GM19328 (cell line): ENCODE measurements around the gene DARS2.
"Not testable (repeated sequence)": the region's sequence is repeated elsewhere in the genome, so short reads cannot be mapped to it uniquely, and the experiment has no call there.

Source experiments
- ATAC-seq: cut with Tn5 transposase; IDR thresholded peaks from one replicate; pipeline ENCODE4 v1.9.1; 2021; ENCODE audit warnings: mild to moderate bottlenecking, moderate library complexity; ENCODE audit not compliant: unreplicated experiment

Gene DARS2

GRCh38 chr1:173860065-173860464 lies 35.6 kb downstream of the DARS2 start:
- no peak for ATAC-seq

- no peak for ATAC-seq
Measured at GRCh38 chr1:173861731-173862145, 37.3 kb downstream of the DARS2 start.

DNA sequence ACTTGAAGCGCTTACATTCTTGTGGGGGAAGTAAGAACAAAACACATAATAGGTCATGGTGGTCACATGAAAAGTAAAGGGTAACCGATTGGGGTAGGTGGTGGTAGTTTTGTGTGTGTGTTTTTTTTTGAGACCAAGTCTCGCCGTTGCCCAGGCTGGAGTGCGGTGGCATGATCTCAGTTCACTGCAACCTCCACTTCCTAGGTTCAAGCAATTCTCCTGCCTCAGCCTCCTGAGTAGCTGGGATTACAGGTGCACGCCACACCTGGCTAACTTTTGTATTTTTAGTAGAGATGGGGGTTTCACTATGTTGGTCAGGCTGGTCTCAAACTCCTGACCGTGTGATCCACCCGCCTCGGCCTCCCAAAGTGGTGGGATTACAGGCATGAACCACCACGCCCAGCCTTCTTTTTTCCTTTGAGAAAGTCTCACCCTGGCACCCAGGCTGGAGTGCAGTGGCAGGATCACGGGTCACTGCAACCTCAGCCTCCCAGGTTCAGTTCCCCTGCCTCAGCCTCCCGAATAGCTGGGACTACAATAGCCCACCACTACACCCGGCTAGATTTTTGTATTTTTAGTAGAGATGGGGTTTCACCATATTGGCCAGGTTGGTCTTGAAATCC lies 37.8 kb downstream of the DARS2 start:
- ATAC-seq, result not testable (repeated sequence)

GRCh38 chr1:173862769-173863223 lies 38.3 kb downstream of the DARS2 start:
- no peak for ATAC-seq

DNA sequence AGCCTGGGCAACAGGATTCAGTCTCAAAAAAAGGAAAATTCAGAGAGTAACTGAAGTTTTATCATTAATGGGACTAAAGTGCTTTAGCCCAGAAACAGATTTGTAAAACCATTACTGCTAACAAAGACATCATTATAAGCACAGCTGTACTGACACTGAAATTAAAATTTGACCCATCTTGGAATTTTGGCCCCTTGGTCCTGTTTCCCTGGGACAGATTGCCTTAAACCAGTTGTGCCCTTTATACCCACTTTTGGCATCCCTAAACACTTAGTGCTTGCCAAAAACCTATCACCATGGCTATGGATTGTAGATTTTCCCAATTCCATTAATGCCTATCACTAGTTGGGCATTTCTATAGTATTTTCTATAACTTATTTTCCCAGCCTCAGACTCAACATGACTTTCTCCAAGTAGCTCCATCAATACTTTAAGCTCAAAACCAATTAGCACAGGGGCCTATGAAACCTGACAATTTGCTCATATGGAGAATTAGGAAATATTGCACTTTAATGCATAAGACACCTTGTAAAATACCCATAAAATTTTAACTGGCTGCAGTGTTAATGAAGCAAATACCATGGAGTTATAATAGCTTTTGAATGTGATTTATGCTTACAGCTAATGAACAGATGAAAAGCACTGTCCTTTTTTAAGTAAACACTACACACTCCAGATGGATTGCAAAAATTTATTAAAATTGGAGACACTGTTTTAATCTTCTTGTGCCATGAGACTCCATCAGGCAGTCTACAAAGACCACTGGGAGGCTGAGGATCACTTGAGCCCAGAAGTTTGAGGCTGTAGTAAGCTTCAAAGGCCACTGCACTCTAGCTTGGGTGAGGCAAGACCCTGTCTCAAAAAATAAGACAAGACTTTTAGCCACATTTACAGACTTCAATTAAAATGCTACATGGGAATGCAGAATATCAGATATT lies 39.0 kb downstream of the DARS2 start:
- ATAC-seq, result no peak

- no peak for ATAC-seq
Measured at GRCh38 chr1:173864179-173864867, 39.9 kb downstream of the DARS2 start.

GRCh38 chr1:173865468-173866164 lies 41.1 kb downstream of the DARS2 start:
- ATAC-seq, result no peak

- no peak for ATAC-seq
Measured at GRCh38 chr1:173866413-173867115, 42.1 kb downstream of the DARS2 start.

GRCh38 chr1:173867141-173867752 lies 42.8 kb downstream of the DARS2 start:
- ATAC-seq, result no peak

GRCh38 chr1:173867753-173868265 lies 43.3 kb downstream of the DARS2 start, which contains the start of gene GAS5:
Gene GAS5 (minus strand): TSS chr1:173867989.
- ATAC-seq, result peak; percentile 83

GRCh38 chr1:173868266-173869020 lies 44.0 kb downstream of the DARS2 start, which contains the start of gene ZBTB37:
Gene ZBTB37 (plus strand): TSS chr1:173868380. CDS start chr1:173870226, 1,846 bp downstream.
- peak; percentile 53 for ATAC-seq

GRCh38 chr1:173869021-173869359 lies 44.5 kb downstream of the DARS2 start:
- no peak for ATAC-seq

DNA sequence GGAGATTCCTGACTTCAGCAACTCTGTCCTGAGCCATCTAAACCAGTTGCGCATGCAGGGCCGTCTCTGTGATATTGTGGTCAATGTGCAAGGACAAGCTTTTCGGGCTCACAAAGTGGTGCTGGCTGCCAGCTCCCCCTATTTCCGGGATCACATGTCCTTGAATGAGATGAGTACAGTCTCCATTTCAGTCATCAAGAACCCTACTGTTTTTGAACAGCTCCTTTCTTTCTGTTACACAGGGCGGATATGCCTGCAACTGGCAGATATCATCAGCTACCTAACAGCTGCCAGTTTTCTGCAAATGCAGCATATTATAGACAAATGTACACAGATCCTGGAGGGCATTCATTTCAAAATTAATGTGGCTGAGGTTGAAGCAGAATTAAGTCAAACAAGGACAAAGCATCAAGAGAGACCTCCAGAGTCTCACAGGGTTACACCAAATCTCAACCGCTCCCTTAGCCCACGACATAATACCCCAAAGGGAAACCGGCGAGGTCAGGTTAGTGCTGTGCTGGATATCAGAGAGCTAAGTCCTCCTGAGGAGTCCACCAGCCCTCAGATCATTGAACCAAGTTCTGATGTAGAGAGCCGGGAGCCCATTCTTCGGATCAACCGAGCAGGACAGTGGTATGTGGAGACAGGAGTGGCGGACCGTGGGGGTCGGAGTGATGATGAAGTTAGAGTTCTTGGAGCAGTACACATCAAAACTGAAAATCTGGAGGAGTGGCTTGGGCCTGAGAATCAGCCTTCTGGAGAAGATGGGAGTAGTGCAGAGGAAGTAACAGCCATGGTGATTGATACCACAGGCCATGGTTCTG lies 46.0 kb downstream of the DARS2 start:
- no peak for ATAC-seq

DNA sequence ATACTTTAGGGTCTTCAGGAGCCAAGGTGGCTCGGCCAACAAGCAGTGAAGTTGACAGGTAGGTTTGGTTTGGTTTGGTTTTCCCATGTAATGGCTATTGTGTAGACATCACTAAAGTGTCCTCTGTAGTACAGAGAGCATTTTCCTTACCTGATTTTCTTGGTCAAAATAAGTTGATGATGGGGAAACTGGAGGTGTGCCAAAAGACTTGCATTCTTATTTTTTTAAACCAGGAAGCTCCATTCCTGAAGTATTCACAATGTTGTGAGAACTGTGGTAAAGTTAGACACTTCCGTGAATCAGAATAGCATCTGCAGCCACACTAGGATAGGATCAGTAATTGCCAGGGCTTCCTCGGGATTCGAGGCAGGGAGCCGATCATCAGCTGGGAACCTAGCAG lies 46.6 kb downstream of the DARS2 start:
- no peak for ATAC-seq

- ATAC-seq, result no peak
Measured at GRCh38 chr1:173871500-173871899, 47.0 kb downstream of the DARS2 start.

DNA sequence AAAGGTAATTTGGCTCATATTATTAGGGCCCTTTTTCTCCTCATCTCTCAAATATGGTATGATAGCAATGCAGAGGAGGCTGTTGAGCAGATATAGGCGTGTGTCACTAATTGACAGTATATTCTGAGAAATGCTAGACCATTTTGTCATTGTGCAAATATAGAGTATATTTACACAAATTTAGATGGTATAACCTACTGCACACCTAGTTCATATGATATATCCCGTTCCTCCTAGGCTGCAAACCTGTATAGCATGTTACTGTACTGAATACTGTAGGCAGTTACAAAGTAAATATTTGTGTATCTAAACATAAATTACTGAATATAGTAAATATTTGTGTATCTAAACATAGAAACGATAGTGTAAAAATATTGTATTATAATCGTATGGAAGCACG lies 52.3 kb downstream of the DARS2 start:
- no peak for ATAC-seq

DNA sequence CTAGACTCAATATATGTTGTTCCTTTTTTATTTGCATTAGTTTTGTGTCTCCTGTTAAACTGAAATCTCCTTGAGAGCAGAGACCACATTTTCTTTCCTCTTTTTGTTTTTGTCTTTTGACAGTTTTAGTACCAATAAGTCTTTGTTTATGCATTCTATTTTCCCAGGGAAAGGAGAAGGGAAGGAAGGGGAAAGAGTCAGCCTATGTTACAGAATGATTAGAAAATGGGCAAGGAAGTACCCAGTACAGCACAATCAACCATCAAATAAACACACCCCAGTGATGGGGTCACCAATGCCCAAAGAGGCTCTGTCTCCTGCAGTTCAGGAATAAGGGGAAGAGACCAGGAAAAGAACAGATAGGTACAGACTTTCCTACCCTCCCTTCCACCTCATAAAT lies 53.8 kb downstream of the DARS2 start:
- ATAC-seq, result no peak

DNA sequence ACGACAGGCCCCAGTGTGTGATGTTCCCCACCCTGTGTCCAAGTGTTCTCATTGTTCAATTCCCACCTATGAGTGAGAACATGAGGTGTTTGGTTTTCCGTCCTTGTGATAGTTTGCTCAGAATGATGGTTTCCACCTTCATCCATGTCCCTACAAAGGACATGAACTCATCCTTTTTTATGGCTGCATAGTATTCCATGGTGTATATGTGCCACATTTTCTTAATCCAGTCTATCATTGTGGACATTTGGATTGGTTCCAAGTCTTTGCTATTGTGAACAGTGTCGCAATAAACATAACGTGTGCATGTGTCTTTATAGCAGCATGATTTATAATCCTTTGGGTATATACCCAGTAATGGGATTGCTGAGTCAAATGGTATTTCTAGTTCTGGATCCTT lies 56.6 kb downstream of the DARS2 start:
- not testable (repeated sequence) for ATAC-seq
